HCT116 (cell line): ENCODE measurements around the gene ELF2. TPM values are rescaled to one million over a fixed set of nuclear protein-coding genes. Genes with fewer than 3 reads are reported as not detected.
"Not testable (repeated sequence)": the region's sequence is repeated elsewhere in the genome, so short reads cannot be mapped to it uniquely, and the experiment has no call there.

Source experiments
- ATAC-seq: fragments of 200-7000 bp; cut with Tn5 transposase; 2 replicates; pipeline ENCODE4 v1.9.1; 2020; ENCODE audit warnings: mild to moderate bottlenecking, moderate library complexity
- BruUV-seq: library from RNA; stranded (reverse); fragments of 400-500 nt; replicated peaks from 2 replicates; lab custom pipeline; 2021; lab: Mats Ljungman, UMichigan
- CTCF ChIA-PET: fragments of 300-600 bp; sonication (Branson Sonifier 250); formaldehyde crosslinking; loops from one replicate; lab custom pipeline; 2021; ENCODE audit warnings: antibody characterized with exemption; lab: Charles Lee
- POLR2A ChIA-PET: fragments of 300-600, 350-600 bp; sonication (Branson Sonifier 250); formaldehyde crosslinking; loops from one replicate; lab custom pipeline; 2021; ENCODE audit warnings: antibody characterized with exemption; lab: Charles Lee
- RAD21 ChIA-PET, 2 experiments: fragments of 300-600 bp; sonication (Branson Sonifier 250); formaldehyde crosslinking; loops; one replicate each; lab custom pipeline; 2023; ENCODE audit warnings: low total read pairs in 2 of 2; ENCODE audit not compliant: uncharacterized antibody in 2 of 2, unreplicated experiment in 2 of 2, low non-redundant PET in 1 of 2; lab: Charles Lee
- DNase-seq: peaks from one replicate; pipeline ENCODE4 v3.0.0-alpha.2; 2010; ENCODE audit warnings: low read depth, low spot score
- H2AFZ ChIP-seq: fragments of 200-600 bp; shearing (Covaris generic), sonication (generic); 2 replicates; pipeline ENCODE4 v1.6.1; 2017; ENCODE audit warnings: low read depth, mixed run types, mixed read lengths, antibody characterized with exemption, low read length; ENCODE audit not compliant: poor library complexity, severe bottlenecking
- H3K27ac ChIP-seq: 2 replicates; pipeline ENCODE4 v1.5.1; 2012; ENCODE audit warnings: low read depth, low read length
- H3K27me3 ChIP-seq: fragments of 200-600 bp; sonication (generic); 2 replicates; pipeline ENCODE4 v1.6.1; 2016; ENCODE audit warnings: mixed run types, low read length, mixed read lengths; ENCODE audit not compliant: insufficient read depth
- H3K36me3 ChIP-seq, 2 experiments: fragments of 200-500 bp in 1 of 2; fragments of 200-600 bp in 1 of 2; sonication (Bioruptor generic) in 1 of 2; sonication (generic) in 1 of 2; 2 replicates each; pipeline versions ENCODE4 v1.5.1 to v1.6.1; 2014 to 2016; ENCODE audit warnings: low read length in 2 of 2, inconsistent platforms in 1 of 2, mixed read lengths in 1 of 2, mixed run types in 1 of 2; ENCODE audit not compliant: insufficient read depth in 2 of 2, control insufficient read depth in 1 of 2
- H3K4me1 ChIP-seq, 2 experiments: fragments of 200-600 bp in 1 of 2; sonication (generic) in 1 of 2; 2 replicates each; pipeline versions ENCODE4 v1.5.1 to v1.6.1; 2012 to 2017; ENCODE audit warnings: low read length in 2 of 2, inconsistent platforms in 1 of 2, mild to moderate bottlenecking in 1 of 2, mixed read lengths in 1 of 2, mixed run types in 1 of 2, moderate library complexity in 1 of 2; ENCODE audit not compliant: insufficient read depth in 2 of 2, control insufficient read depth in 1 of 2
- H3K4me2 ChIP-seq: fragments of 200-600 bp; sonication (generic); 2 replicates; pipeline ENCODE4 v1.6.1; 2017; ENCODE audit warnings: mixed run types, low read length, mixed read lengths
- H3K4me3 ChIP-seq, 2 experiments: fragments of 200-600 bp in 1 of 2; sonication (generic) in 1 of 2; replicated peaks in 1 of 2; 2 replicates each; pipeline ENCODE4 v1.5.1; 2011 to 2016; ENCODE audit warnings: low read length in 2 of 2, control low read depth in 1 of 2, low read depth in 1 of 2, mild to moderate bottlenecking in 1 of 2, mixed read lengths in 1 of 2, mixed run types in 1 of 2
- H3K79me2 ChIP-seq: fragments of 200-600 bp; sonication (generic); 2 replicates; pipeline ENCODE4 v1.6.1; 2017; ENCODE audit warnings: mild to moderate bottlenecking, mixed run types, low read length, moderate library complexity, mixed read lengths; ENCODE audit not compliant: insufficient read depth
- H3K9ac ChIP-seq: fragments of 200-600 bp; sonication (generic); 2 replicates; pipeline ENCODE4 v1.6.1; 2016; ENCODE audit warnings: low read length, mixed read lengths
- H3K9me2 ChIP-seq: fragments of 200-600 bp; sonication (generic), shearing (Covaris generic); 2 replicates; pipeline ENCODE4 v1.6.1; 2017; ENCODE audit warnings: mixed run types, mild to moderate bottlenecking, moderate library complexity; ENCODE audit not compliant: insufficient read depth
- H3K9me3 ChIP-seq, 2 experiments: fragments of 200-500 bp in 1 of 2; fragments of 200-600 bp in 1 of 2; sonication (Bioruptor generic) in 1 of 2; sonication (generic) in 1 of 2; 2 replicates each; pipeline ENCODE4 v1.6.1; 2014 to 2017; ENCODE audit warnings: low read length in 2 of 2, mixed read lengths in 2 of 2, inconsistent platforms in 1 of 2, low read depth in 1 of 2, mild to moderate bottlenecking in 1 of 2, mixed run types in 1 of 2, moderate library complexity in 1 of 2; ENCODE audit not compliant: control insufficient read depth in 1 of 2, insufficient read depth in 1 of 2
- H4K20me1 ChIP-seq: fragments of 200-600 bp; sonication (generic), shearing (Covaris generic); 2 replicates; pipeline ENCODE4 v1.6.1; 2017; ENCODE audit warnings: mixed run types, mild to moderate bottlenecking, moderate library complexity; ENCODE audit not compliant: insufficient read depth
- CBX3 ChIP-seq: IDR thresholded peaks from 2 replicates; pipeline ENCODE4 v1.6.1; 2012; ENCODE audit warnings: low read depth
- CEBPB ChIP-seq: IDR thresholded peaks from 2 replicates; pipeline ENCODE4 v1.6.1; 2012; ENCODE audit warnings: low read depth
- CTCF ChIP-seq, 3 experiments: fragments of 200-600 bp in 1 of 3; sonication (generic) in 1 of 3; IDR thresholded peaks in 2 of 3; conservative IDR thresholded peaks in 1 of 3; 2 replicates each; pipeline ENCODE4 v1.5.1; 2012 to 2017; ENCODE audit warnings: low read depth in 2 of 3, low read length in 2 of 3, antibody characterized with exemption in 1 of 3, borderline replicate concordance in 1 of 3, control low read depth in 1 of 3, mild to moderate bottlenecking in 1 of 3, mixed read lengths in 1 of 3, mixed run types in 1 of 3, moderate library complexity in 1 of 3; ENCODE audit not compliant: insufficient read depth in 1 of 3
- EGR1 ChIP-seq: IDR thresholded peaks from 2 replicates; pipeline ENCODE4 v1.6.1; 2012; ENCODE audit warnings: low read depth
- EZH2phosphoT487 ChIP-seq: fragments of 200-600 bp; IDR thresholded peaks from 2 replicates; pipeline ENCODE4 v1.6.1; 2018; ENCODE audit warnings: antibody characterized with exemption, borderline replicate concordance
- FOSL1 ChIP-seq: IDR thresholded peaks from 2 replicates; pipeline ENCODE4 v1.6.1; 2012; ENCODE audit warnings: low read depth
- POLR2A ChIP-seq: IDR thresholded peaks from 2 replicates; pipeline ENCODE4 v1.7.0; 2011; ENCODE audit warnings: borderline replicate concordance; ENCODE audit not compliant: insufficient read depth, insufficient read length; ENCODE audit errors: extremely low read depth
- RAD21 ChIP-seq: IDR thresholded peaks from 2 replicates; pipeline ENCODE4 v1.6.1; 2012; ENCODE audit warnings: low read depth, mild to moderate bottlenecking
- SRF ChIP-seq: IDR thresholded peaks from 2 replicates; pipeline ENCODE4 v1.6.1; 2012; ENCODE audit warnings: low read depth
- YY1 ChIP-seq: IDR thresholded peaks from 2 replicates; pipeline ENCODE4 v1.6.1; 2011; ENCODE audit warnings: low read length, low read depth, moderate library complexity, mild to moderate bottlenecking; ENCODE audit not compliant: insufficient replicate concordance; ENCODE audit errors: extremely low read depth
- ZNF274 ChIP-seq: fragments of 200-500 bp; sonication (Bioruptor generic); IDR thresholded peaks from 2 replicates; pipeline ENCODE4 v1.6.1; 2014; ENCODE audit warnings: mild to moderate bottlenecking, low read depth, low read length, inconsistent platforms
- intact Hi-C: fragments of 100-400 bp; cut with micrococcal nuclease; formaldehyde crosslinking; loops from 2 replicates; pipeline ENCODE4 v1.10.0; 2022
- total RNA-seq: library from RNA; stranded (reverse); gene quantifications from one replicate; pipeline ENCODE4 v1.2.1, GENCODE V29; 2021; ENCODE audit not compliant: unreplicated experiment
- TF ChIP-seq, protein P1 (sequence below): IDR thresholded peaks from 2 replicates; pipeline ENCODE4 v1.6.1; 2012; ENCODE audit warnings: low read depth
- TF ChIP-seq, protein P2 (sequence below): IDR thresholded peaks from 2 replicates; pipeline ENCODE4 v1.6.1; 2012

Gene ELF2
- total RNA-seq, 1 experiment from 2014 or later, result 28.2 TPM

GRCh38 chr4:139214039-139214534, 37.1 kb upstream of the ELF2 start:
- intact Hi-C loops, result no loop called here
- no peak overlapping the region for H2AFZ ChIP-seq
- no peak for DNase-seq

GRCh38 chr4:139213633-139214032, 36.6 kb upstream of the ELF2 start:
- DNase-seq, H3K9me2 ChIP-seq, ATAC-seq, H2AFZ ChIP-seq, H3K4me1 ChIP-seq, BruUV-seq, H3K27ac ChIP-seq, H3K9me3 ChIP-seq, H3K36me3 ChIP-seq, H3K27me3 ChIP-seq, RAD21 ChIA-PET, intact Hi-C loops, H4K20me1 ChIP-seq, H3K4me2 ChIP-seq, CTCF ChIA-PET, H3K4me3 ChIP-seq, H3K79me2 ChIP-seq, H3K9ac ChIP-seq: not testable (repeated sequence)
- POLR2A ChIA-PET, result interaction anchor here (0.6 kb wide), 1 partner anchor 59 kb away, joined by 3 read pairs; no protein-coding TSS in a partner anchor

More at GRCh38 chr4:139214039-139214534, 37.1 kb upstream of the ELF2 start:
- peak; percentile 36 for ATAC-seq
- Histone ChIP-seq H3K27me3 (no peaks in the 10 kb centered on the region), H3K9me2 (no peaks in the 10 kb centered on the region), H3K9ac (no peak overlapping the region), H3K9me3 (no peaks in the 10 kb centered on the region), H3K4me1 (peaks cover 0 to 5% of the 10 kb centered on the region in 2 experiments; a peak in 1 of 4 replicates), H3K79me2 (no peaks in the 10 kb centered on the region), H4K20me1 (no peaks in the 10 kb centered on the region), H3K4me3 (no peak overlapping the region), H3K4me2 (no peak overlapping the region), H3K36me3 (no peaks in the 10 kb centered on the region), H3K27ac (no peak overlapping the region)
- no TSS peak for BruUV-seq
- ChIA-PET RAD21 (no interaction called here), POLR2A (interaction anchor here (0.6 kb wide), 1 partner anchor 60 kb away, joined by 3 read pairs; no protein-coding TSS in a partner anchor)
- TF ChIP-seq EGR1 (no peak), CTCF (IDR thresholded peaks at IDR 0.05 in 2 of 3, conservative IDR thresholded peaks at IDR 0.05 in 1 of 3; ENCODE audit: borderline replicate concordance in 1 of 3, insufficient read depth in 1 of 3, low read depth in 2 of 3, low read length in 2 of 3) (no peak), RAD21 (no peak), YY1 (no peak), POLR2A (peak; percentile 33), ZNF274 (no peak), CEBPB (no peak), SRF (0 out of 2 replicates have a peak, but pooled peaks have one; percentile 30), FOSL1 (no peak), CBX3 (no peak), EZH2phosphoT487 (no peak)
- TF ChIP-seq, protein P1, sequence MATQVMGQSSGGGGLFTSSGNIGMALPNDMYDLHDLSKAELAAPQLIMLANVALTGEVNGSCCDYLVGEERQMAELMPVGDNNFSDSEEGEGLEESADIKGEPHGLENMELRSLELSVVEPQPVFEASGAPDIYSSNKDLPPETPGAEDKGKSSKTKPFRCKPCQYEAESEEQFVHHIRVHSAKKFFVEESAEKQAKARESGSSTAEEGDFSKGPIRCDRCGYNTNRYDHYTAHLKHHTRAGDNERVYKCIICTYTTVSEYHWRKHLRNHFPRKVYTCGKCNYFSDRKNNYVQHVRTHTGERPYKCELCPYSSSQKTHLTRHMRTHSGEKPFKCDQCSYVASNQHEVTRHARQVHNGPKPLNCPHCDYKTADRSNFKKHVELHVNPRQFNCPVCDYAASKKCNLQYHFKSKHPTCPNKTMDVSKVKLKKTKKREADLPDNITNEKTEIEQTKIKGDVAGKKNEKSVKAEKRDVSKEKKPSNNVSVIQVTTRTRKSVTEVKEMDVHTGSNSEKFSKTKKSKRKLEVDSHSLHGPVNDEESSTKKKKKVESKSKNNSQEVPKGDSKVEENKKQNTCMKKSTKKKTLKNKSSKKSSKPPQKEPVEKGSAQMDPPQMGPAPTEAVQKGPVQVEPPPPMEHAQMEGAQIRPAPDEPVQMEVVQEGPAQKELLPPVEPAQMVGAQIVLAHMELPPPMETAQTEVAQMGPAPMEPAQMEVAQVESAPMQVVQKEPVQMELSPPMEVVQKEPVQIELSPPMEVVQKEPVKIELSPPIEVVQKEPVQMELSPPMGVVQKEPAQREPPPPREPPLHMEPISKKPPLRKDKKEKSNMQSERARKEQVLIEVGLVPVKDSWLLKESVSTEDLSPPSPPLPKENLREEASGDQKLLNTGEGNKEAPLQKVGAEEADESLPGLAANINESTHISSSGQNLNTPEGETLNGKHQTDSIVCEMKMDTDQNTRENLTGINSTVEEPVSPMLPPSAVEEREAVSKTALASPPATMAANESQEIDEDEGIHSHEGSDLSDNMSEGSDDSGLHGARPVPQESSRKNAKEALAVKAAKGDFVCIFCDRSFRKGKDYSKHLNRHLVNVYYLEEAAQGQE, result no peak
- TF ChIP-seq, protein P2, sequence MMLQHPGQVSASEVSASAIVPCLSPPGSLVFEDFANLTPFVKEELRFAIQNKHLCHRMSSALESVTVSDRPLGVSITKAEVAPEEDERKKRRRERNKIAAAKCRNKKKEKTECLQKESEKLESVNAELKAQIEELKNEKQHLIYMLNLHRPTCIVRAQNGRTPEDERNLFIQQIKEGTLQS, result no peak
- TF ChIP-seq, all 23 proteins: peak for 2
- CTCF ChIA-PET, result no interaction called here
